K562 (cell line): Measurements from ENCODE around the gene PINK1.
"Not testable (repeated sequence)": the region's sequence is repeated elsewhere in the genome, so short reads cannot be mapped to it uniquely, and the experiment has no call there.

Experiments used
- CTCF ChIP-seq, 3 experiments: IDR thresholded peaks in 2 of 3; conservative IDR thresholded peaks in 1 of 3; 2 replicates each; pipeline ENCODE4 v1.5.1; 2011 to 2012; ENCODE audit warnings: low read length in 3 of 3, mild to moderate bottlenecking in 3 of 3, control low read depth in 2 of 3, improper control_type of control experiment in 1 of 3, inconsistent platforms in 1 of 3, low read depth in 1 of 3, mixed read lengths in 1 of 3, moderate library complexity in 1 of 3; ENCODE audit not compliant: insufficient read depth in 2 of 3
- DMBX1 ChIP-seq: fragments of 250-450 bp; sonication (Bioruptor Pico); IDR thresholded peaks from 2 replicates; pipeline ENCODE4 v1.8.0; 2022; ENCODE audit warnings: inconsistent platforms, mild to moderate bottlenecking, moderate library complexity, borderline replicate concordance
- FOS ChIP-seq: IDR thresholded peaks from 3 replicates; pipeline ENCODE4 v1.6.1; 2011; ENCODE audit not compliant: insufficient read length; ENCODE audit errors: extremely low read depth
- FOXP4 ChIP-seq: sonication (generic); formaldehyde crosslinking; IDR thresholded peaks from 2 replicates; pipeline ENCODE4 v1.8.0; 2022; ENCODE audit warnings: mild to moderate bottlenecking, missing genetic modification reagents, borderline replicate concordance
- NCOA2 ChIP-seq, 2 experiments: fragments of 450-650 bp; IDR thresholded peaks; 2 replicates each; pipeline ENCODE4 v1.6.1; 2018; ENCODE audit warnings: mild to moderate bottlenecking in 2 of 2, moderate library complexity in 1 of 2; ENCODE audit not compliant: partially characterized antibody in 2 of 2
- PKNOX1 ChIP-seq: fragments of 450-650 bp; IDR thresholded peaks from 2 replicates; pipeline ENCODE4 v1.6.1; 2016
- POLR2A ChIP-seq: fragments of 450-650 bp; conservative IDR thresholded peaks from 2 replicates; pipeline ENCODE4 v1.6.1; 2016
- PRDM10 ChIP-seq: fragments of 450-650 bp; IDR thresholded peaks from 2 replicates; pipeline ENCODE4 v1.6.1; 2018; ENCODE audit not compliant: partially characterized antibody
- PRMT5 ChIP-seq: sonication (generic); formaldehyde crosslinking; IDR thresholded peaks from 2 replicates; pipeline ENCODE4 v1.5.0; 2020; ENCODE audit warnings: missing genetic modification reagents
- SMARCB1 ChIP-seq: IDR thresholded peaks from 2 replicates; pipeline ENCODE4 v1.6.1; 2011; ENCODE audit warnings: improper control_type of control experiment, low read depth; ENCODE audit not compliant: insufficient read length
- TAF1 ChIP-seq: IDR thresholded peaks from 2 replicates; pipeline ENCODE4 v1.6.1; 2011; ENCODE audit warnings: mild to moderate bottlenecking, low read length, moderate library complexity; ENCODE audit not compliant: insufficient read depth, control insufficient read depth, severe bottlenecking; ENCODE audit errors: extremely low read depth
- TBP ChIP-seq: optimal IDR thresholded peaks from 2 replicates; pipeline ENCODE3; 2011; ENCODE audit warnings: low read depth, low read length, improper control_type of control experiment
- TEAD2 ChIP-seq: fragments of 450-650 bp; IDR thresholded peaks from 2 replicates; pipeline ENCODE4 v1.6.1; 2016; ENCODE audit warnings: missing genetic modification characterization, control low read depth, missing compliant biosample characterization
- TRIM28 ChIP-seq: fragments of 450-650 bp; IDR thresholded peaks from 2 replicates; pipeline ENCODE4 v1.6.1; 2017

GRCh38 chr1:20673626-20674025 is 40.4 kb downstream of the PINK1 start:
- not testable (repeated sequence) for TF ChIP-seq TAF1; TBP; POLR2A; CTCF (IDR thresholded peaks at IDR 0.05 in 2 of 3, conservative IDR thresholded peaks at IDR 0.05 in 1 of 3; ENCODE audit: insufficient read depth in 2 of 3, low read depth in 1 of 3, low read length in 3 of 3); PKNOX1; FOS; NCOA2 (IDR thresholded peaks at IDR 0.05; ENCODE audit: partially characterized antibody in 2 of 2); FOXP4 (CRISPR knock-in tag); DMBX1; SMARCB1; TEAD2; TRIM28; PRMT5 (CRISPR knock-in tag); PRDM10
